Measurements from ENCODE around the gene FIP1L1.

FIP1L1 gene

GRCh38 chr4:53436251-53436650, 58.8 kb downstream of the FIP1L1 start:
- Histone ChIP-seq H3K9me3 (ENCODE audit: control insufficient read depth, insufficient read depth, low read length) (no peaks in the 10 kb centered on the region), H3K27ac (ENCODE audit: low read depth, low read length) (no peak overlapping the region), H3K9me2 (replicated peaks; ENCODE audit: control insufficient read depth, low read length) (no peaks in the 10 kb centered on the region), H3K27me3 (ENCODE audit: control insufficient read depth, low read length) (no peaks in the 10 kb centered on the region), H4K20me1 (ENCODE audit: control insufficient read depth, insufficient read depth, low read depth, low read length) (no peaks in the 10 kb centered on the region), H3K79me2 (ENCODE audit: control insufficient read depth, low read length) (peaks cover 9% of the 10 kb centered on the region; the same call in 1 of the 2 replicates), H3K36me3 (ENCODE audit: control insufficient read depth, low read length) (peaks cover 75% of the 10 kb centered on the region), H3F3A (ENCODE audit: control insufficient read depth, insufficient read depth) (no peaks in the 10 kb centered on the region), H3K4me1 (ENCODE audit: control insufficient read depth, low read length) (no peaks in the 10 kb centered on the region), H3K4me3 (ENCODE audit: low read length) (no peak overlapping the region), H3K4me2 (ENCODE audit: low read length) (no peak overlapping the region)
- TF ChIP-seq EZH2phosphoT487 (IDR thresholded peaks at IDR 0.05; ENCODE audit: borderline replicate concordance, low read length), result no peak
- no peak for TF ChIP-seq CTCF (IDR thresholded peaks at IDR 0.05; ENCODE audit: low read depth, low read length, poor library complexity, severe bottlenecking)

- Histone ChIP-seq H3K27ac (ENCODE audit: low read depth, low read length) (no peak overlapping the region), H3K9me2 (replicated peaks; ENCODE audit: control insufficient read depth, low read length) (no peaks in the 10 kb centered on the region), H3K36me3 (ENCODE audit: control insufficient read depth, low read length) (peaks cover 89% of the 10 kb centered on the region), H3K4me2 (ENCODE audit: low read length) (no peak overlapping the region), H3F3A (ENCODE audit: control insufficient read depth, insufficient read depth) (no peaks in the 10 kb centered on the region), H4K20me1 (ENCODE audit: control insufficient read depth, insufficient read depth, low read depth, low read length) (no peaks in the 10 kb centered on the region), H3K4me3 (ENCODE audit: low read length) (no peak overlapping the region), H3K79me2 (ENCODE audit: control insufficient read depth, low read length) (0 out of 2 replicates have a peak, but pooled peaks cover 5% of the 10 kb centered on the region), H3K4me1 (ENCODE audit: control insufficient read depth, low read length) (no peaks in the 10 kb centered on the region), H3K9me3 (ENCODE audit: control insufficient read depth, insufficient read depth, low read length) (no peaks in the 10 kb centered on the region), H3K27me3 (ENCODE audit: control insufficient read depth, low read length) (no peaks in the 10 kb centered on the region)
- TF ChIP-seq EZH2phosphoT487 (IDR thresholded peaks at IDR 0.05; ENCODE audit: borderline replicate concordance, low read length) (no peak), CTCF (IDR thresholded peaks at IDR 0.05; ENCODE audit: low read depth, low read length, poor library complexity, severe bottlenecking) (no peak)
Measured at GRCh38 chr4:53441564-53441963, 64.1 kb downstream of the FIP1L1 start.

- no peaks in the 10 kb centered on the region for H3F3A ChIP-seq (ENCODE audit: control insufficient read depth, insufficient read depth)
- H3K4me3 ChIP-seq (ENCODE audit: low read length), result no peak overlapping the region
- H3K79me2 ChIP-seq (ENCODE audit: control insufficient read depth, low read length), result peaks cover 3% of the 10 kb centered on the region; the same call in 1 of the 2 replicates
- no peaks in the 10 kb centered on the region for H4K20me1 ChIP-seq (ENCODE audit: control insufficient read depth, insufficient read depth, low read depth, low read length)
- peaks cover 90% of the 10 kb centered on the region for H3K36me3 ChIP-seq (ENCODE audit: control insufficient read depth, low read length)
- TF ChIP-seq CTCF (IDR thresholded peaks at IDR 0.05; ENCODE audit: low read depth, low read length, poor library complexity, severe bottlenecking) (no peak), EZH2phosphoT487 (IDR thresholded peaks at IDR 0.05; ENCODE audit: borderline replicate concordance, low read length) (no peak)
- H3K9me3 ChIP-seq (ENCODE audit: control insufficient read depth, insufficient read depth, low read length), result no peaks in the 10 kb centered on the region
- no peak overlapping the region for H3K27ac ChIP-seq (ENCODE audit: low read depth, low read length)
- no peaks in the 10 kb centered on the region for H3K9me2 ChIP-seq (replicated peaks; ENCODE audit: control insufficient read depth, low read length)
- H3K27me3 ChIP-seq (ENCODE audit: control insufficient read depth, low read length), result no peaks in the 10 kb centered on the region
- no peaks in the 10 kb centered on the region for H3K4me1 ChIP-seq (ENCODE audit: control insufficient read depth, low read length)
- no peak overlapping the region for H3K4me2 ChIP-seq (ENCODE audit: low read length)
Measured at GRCh38 chr4:53444954-53445353, 67.5 kb downstream of the FIP1L1 start.
